Esophagus muscularis mucosa (tissue), 4 donors: ENCODE data around the gene DPYD.

Experiments used
- EP300 ChIP-seq: sonication (generic); formaldehyde crosslinking; IDR thresholded peaks from one replicate; pipeline ENCODE4 v1.6.1; 2017; ENCODE audit warnings: antibody characterized with exemption
- POLR2A ChIP-seq: fragments of 450-650 bp; IDR thresholded peaks from one replicate; pipeline ENCODE4 v1.6.1; 2017; ENCODE audit warnings: antibody characterized with exemption, moderate library complexity, mild to moderate bottlenecking, low read depth
- TF ChIP-seq, protein P1 (sequence below), 3 experiments: fragments of 200-600 bp in 2 of 3; fragments of 450-650 bp in 1 of 3; sonication (generic) in 2 of 3; IDR thresholded peaks; one replicate each; pipeline ENCODE4 v1.5.1; 2017 to 2019; ENCODE audit warnings: antibody characterized with exemption in 3 of 3, mild to moderate bottlenecking in 2 of 3, moderate library complexity in 1 of 3

DNA sequence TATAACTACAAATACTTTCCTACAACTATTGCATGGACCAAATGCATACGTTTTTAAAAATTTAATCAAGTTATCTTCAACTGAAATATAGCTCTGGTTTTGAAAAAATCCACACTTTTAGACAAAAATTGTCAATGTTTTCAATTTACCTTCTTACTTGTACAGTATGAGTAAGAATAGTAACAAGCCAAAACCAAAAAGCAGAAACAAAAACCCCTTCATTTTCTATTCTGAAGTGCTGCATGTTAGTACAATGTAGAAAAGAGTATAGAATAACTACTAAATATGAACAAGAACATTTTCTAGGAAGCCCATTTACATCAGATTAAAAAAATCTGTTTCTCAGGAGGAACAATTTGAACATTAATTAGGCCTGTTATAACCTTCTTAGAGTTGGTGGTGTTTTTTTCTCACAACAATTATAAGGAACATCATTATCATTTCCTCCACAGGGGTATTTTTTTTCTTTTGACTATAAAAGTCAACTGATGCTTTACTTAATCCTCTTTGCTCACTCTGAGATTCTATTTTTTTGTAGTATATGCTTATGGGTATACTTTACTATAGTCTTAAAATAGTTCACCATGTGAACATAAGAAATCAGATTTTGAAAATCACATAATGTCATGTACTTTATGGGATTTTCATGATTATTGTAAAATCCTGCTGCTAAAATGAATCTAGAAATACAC lies 723.9 kb downstream of the DPYD start:
- TF ChIP-seq POLR2A (no peak), EP300 (no peak)
- TF ChIP-seq, protein P1, sequence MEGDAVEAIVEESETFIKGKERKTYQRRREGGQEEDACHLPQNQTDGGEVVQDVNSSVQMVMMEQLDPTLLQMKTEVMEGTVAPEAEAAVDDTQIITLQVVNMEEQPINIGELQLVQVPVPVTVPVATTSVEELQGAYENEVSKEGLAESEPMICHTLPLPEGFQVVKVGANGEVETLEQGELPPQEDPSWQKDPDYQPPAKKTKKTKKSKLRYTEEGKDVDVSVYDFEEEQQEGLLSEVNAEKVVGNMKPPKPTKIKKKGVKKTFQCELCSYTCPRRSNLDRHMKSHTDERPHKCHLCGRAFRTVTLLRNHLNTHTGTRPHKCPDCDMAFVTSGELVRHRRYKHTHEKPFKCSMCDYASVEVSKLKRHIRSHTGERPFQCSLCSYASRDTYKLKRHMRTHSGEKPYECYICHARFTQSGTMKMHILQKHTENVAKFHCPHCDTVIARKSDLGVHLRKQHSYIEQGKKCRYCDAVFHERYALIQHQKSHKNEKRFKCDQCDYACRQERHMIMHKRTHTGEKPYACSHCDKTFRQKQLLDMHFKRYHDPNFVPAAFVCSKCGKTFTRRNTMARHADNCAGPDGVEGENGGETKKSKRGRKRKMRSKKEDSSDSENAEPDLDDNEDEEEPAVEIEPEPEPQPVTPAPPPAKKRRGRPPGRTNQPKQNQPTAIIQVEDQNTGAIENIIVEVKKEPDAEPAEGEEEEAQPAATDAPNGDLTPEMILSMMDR (IDR thresholded peaks at IDR 0.05) = no peak
